Endothelial cell of umbilical vein (primary cell): Measurements from ENCODE around the gene NHP2. TPM values are rescaled to one million over a fixed set of nuclear protein-coding genes. Genes with fewer than 3 reads are reported as not detected.

Source experiments
- BruUV-seq: library from RNA; stranded (reverse); fragments of 400-500 nt; replicated peaks from 2 replicates; lab custom pipeline; 2021; lab: Mats Ljungman, UMichigan
- CTCF ChIA-PET: fragments of 300-600, 350-600 bp; sonication (Branson Sonifier 250); formaldehyde crosslinking; loops from one replicate; lab custom pipeline; 2021; ENCODE audit warnings: antibody characterized with exemption, inconsistent platforms; lab: Charles Lee
- POLR2A ChIA-PET: fragments of 300-600, 350-600 bp; sonication (Branson Sonifier 250); formaldehyde crosslinking; loops from one replicate; lab custom pipeline; 2021; ENCODE audit warnings: antibody characterized with exemption, inconsistent platforms; lab: Charles Lee
- DNase-seq: peaks from one replicate; pipeline ENCODE4 v3.0.0-alpha.2; 2011; ENCODE audit warnings: low read depth, low spot score
- FAIRE-seq: peaks from 2 replicates; lab custom pipeline; 2011; peaks lifted over from hg19 to GRCh38; lab: Jason Lieb, UNC
- H2AFZ ChIP-seq: 2 replicates; pipeline ENCODE4 v1.6.0; 2012; ENCODE audit warnings: low read depth, low read length, control low read depth, inconsistent platforms
- H3K27ac ChIP-seq: 2 replicates; pipeline ENCODE4 v1.5.1; 2011; ENCODE audit warnings: low read depth, mild to moderate bottlenecking, control low read depth, low read length, moderate library complexity; ENCODE audit not compliant: insufficient read depth
- H3K27me3 ChIP-seq, 2 experiments: 2 replicates each; pipeline versions ENCODE4 v1.6.0 to v1.6.1; 2011; ENCODE audit warnings: low read length in 2 of 2, mixed read lengths in 1 of 2; ENCODE audit not compliant: control insufficient read depth in 2 of 2, insufficient read depth in 2 of 2
- H3K36me3 ChIP-seq, 2 experiments: 2 replicates in 1 of 2; 3 replicates in 1 of 2; pipeline ENCODE4 v1.5.1; 2011; ENCODE audit warnings: low read length in 2 of 2, mild to moderate bottlenecking in 1 of 2, moderate library complexity in 1 of 2; ENCODE audit not compliant: control insufficient read depth in 2 of 2, insufficient read depth in 2 of 2; ENCODE audit errors: extremely low read depth in 1 of 2
- H3K4me1 ChIP-seq: 3 replicates; pipeline ENCODE4 v1.5.1; 2011; ENCODE audit warnings: mild to moderate bottlenecking, low read length; ENCODE audit not compliant: control insufficient read depth, insufficient read depth; ENCODE audit errors: extremely low read depth
- H3K4me2 ChIP-seq: 2 replicates; pipeline ENCODE4 v1.6.1; 2011; ENCODE audit warnings: low read length, control low read depth, mixed read lengths; ENCODE audit not compliant: insufficient read depth
- H3K4me3 ChIP-seq, 3 experiments: fragments of 200-600 bp in 1 of 3; sonication (generic), shearing (Covaris generic) in 1 of 3; replicated peaks in 1 of 3; 2 replicates each; pipeline ENCODE4 v1.5.1; 2011 to 2016; ENCODE audit warnings: control low read depth in 3 of 3, low read length in 3 of 3, mild to moderate bottlenecking in 2 of 3, inconsistent platforms in 1 of 3, low read depth in 1 of 3, moderate library complexity in 1 of 3; ENCODE audit not compliant: insufficient read depth in 1 of 3
- H3K79me2 ChIP-seq: 2 replicates; pipeline ENCODE4 v1.6.0; 2012; ENCODE audit warnings: low read length, inconsistent platforms; ENCODE audit not compliant: control insufficient read depth, insufficient read depth
- H3K9ac ChIP-seq: replicated peaks from 2 replicates; pipeline ENCODE3; 2011; ENCODE audit warnings: low read length, control low read depth; ENCODE audit not compliant: insufficient read depth; ENCODE audit errors: extremely low read depth
- H3K9me1 ChIP-seq: replicated peaks from 3 replicates; pipeline ENCODE4 v1.6.0; 2011; ENCODE audit warnings: mild to moderate bottlenecking, low read length; ENCODE audit not compliant: control insufficient read depth, insufficient read depth; ENCODE audit errors: extremely low read depth
- H3K9me3 ChIP-seq: replicated peaks from 2 replicates; pipeline ENCODE4 v1.5.1; 2012; ENCODE audit warnings: low read length, inconsistent platforms; ENCODE audit not compliant: control insufficient read depth, insufficient read depth
- H4K20me1 ChIP-seq: replicated peaks from 2 replicates; pipeline ENCODE3; 2011; ENCODE audit warnings: mild to moderate bottlenecking, low read length; ENCODE audit not compliant: control insufficient read depth, insufficient read depth; ENCODE audit errors: extremely low read depth
- CTCF ChIP-seq, 2 donors: IDR thresholded peaks; 1 replicate in 1 of 2; 2 replicates in 1 of 2; pipeline ENCODE4 v1.5.1; 2011; ENCODE audit warnings: low read length in 2 of 2, mild to moderate bottlenecking in 2 of 2, moderate library complexity in 2 of 2, control low read depth in 1 of 2, inconsistent platforms in 1 of 2, low read depth in 1 of 2; ENCODE audit not compliant: insufficient read depth in 1 of 2; ENCODE audit errors: extremely low read depth in 1 of 2
- EZH2 ChIP-seq: IDR thresholded peaks from 2 replicates; pipeline ENCODE4 v1.6.1; 2012; ENCODE audit warnings: borderline replicate concordance, low read depth, mild to moderate bottlenecking, moderate library complexity, low read length, inconsistent platforms; ENCODE audit not compliant: severe bottlenecking
- FOS ChIP-seq: IDR thresholded peaks from 2 replicates; pipeline ENCODE4 v1.6.1; 2011; ENCODE audit warnings: mild to moderate bottlenecking, low read length, moderate library complexity, borderline replicate concordance; ENCODE audit not compliant: insufficient read depth
- GATA2 ChIP-seq: IDR thresholded peaks from 2 replicates; pipeline ENCODE4 v1.7.0; 2011; ENCODE audit warnings: low read depth, mild to moderate bottlenecking, moderate library complexity, mixed read lengths, low read length; ENCODE audit not compliant: insufficient read length, insufficient read depth
- JUN ChIP-seq: IDR thresholded peaks from 2 replicates; pipeline ENCODE4 v1.6.1; 2011; ENCODE audit warnings: borderline replicate concordance, low read depth; ENCODE audit not compliant: insufficient read length, insufficient read depth
- MAX ChIP-seq: IDR thresholded peaks from 2 replicates; pipeline ENCODE4 v1.6.1; 2011; ENCODE audit not compliant: insufficient read depth, insufficient read length
- MYC ChIP-seq: IDR thresholded peaks from one replicate; pipeline ENCODE4 v1.6.1; 2011; ENCODE audit warnings: mild to moderate bottlenecking, low read depth, low read length
- POLR2A ChIP-seq: IDR thresholded peaks from 2 replicates; pipeline ENCODE4 v1.6.1; 2012; ENCODE audit warnings: low read depth, mild to moderate bottlenecking, control low read depth, low read length
- POLR2AphosphoS5 ChIP-seq: IDR thresholded peaks from 2 replicates; pipeline ENCODE4 v1.6.1; 2012; ENCODE audit warnings: low read depth, mild to moderate bottlenecking, control low read depth, low read length, moderate library complexity; ENCODE audit not compliant: insufficient read depth
- dilution Hi-C: fragments of 300-500 bp; cut with MboI; formaldehyde crosslinking; loops from one replicate; pipeline ENCODE4 v1.15.0; 2019; ENCODE audit warnings: low sequenced_read_pairs; ENCODE audit not compliant: extremely low pct_ligation_motif_present
- intact Hi-C: fragments of 100-400 bp; cut with micrococcal nuclease; formaldehyde crosslinking; loops from one replicate; pipeline ENCODE4 v1.10.0; 2022
- polyA plus RNA-seq, 4 experiments: library from polyadenylated mRNA; depleted of rRNA in 3 of 4; stranded (reverse) in 3 of 4; unstranded in 1 of 4; fragments of >200 nt; gene quantifications; 2 replicates each; pipeline versions ENCODE4 v1.2.1 to v1.2.3, GENCODE V29; 2011 to 2012; ENCODE audit warnings: missing spikeins in 1 of 4
- total RNA-seq: library from RNA; stranded (reverse); gene quantifications from 2 replicates; pipeline ENCODE4 v1.2.3, GENCODE V29; 2021

NHP2 gene
- total and polyA plus RNA-seq, 2 donors (not counting 3 experiments of a cell fraction or from before 2014, with no cell fraction given), result 205 to 220 TPM

- Histone ChIP-seq H3K4me3 (no peak overlapping the region), H3K9ac (peak overlapping the region; percentile 12), H3K9me3 (no peaks in the 10 kb centered on the region), H3K79me2 (peaks cover 9% of the 10 kb centered on the region), H3K4me2 (peak overlapping the region; percentile 30), H3K9me1 (no peaks in the 10 kb centered on the region), H2AFZ (no peak overlapping the region), H3K27ac (peak overlapping the region; percentile 69), H3K36me3 (peaks cover 0 to 21% of the 10 kb centered on the region in 2 experiments), H3K4me1 (peaks cover 47% of the 10 kb centered on the region), H4K20me1 (no peaks in the 10 kb centered on the region), H3K27me3 (no peaks in the 10 kb centered on the region)
- ChIA-PET CTCF (interaction anchor here (0.9 to 1.3 kb wide), 4 partner anchors 11 to 42 kb away, joined by 3 to 4 read pairs (median 4); partner anchors contain the start of gene NHP2), POLR2A (interaction anchor here (0.5 to 1.0 kb wide), 2 partner anchors 25 to 38 kb away, joined by 3 to 7 read pairs; no protein-coding TSS in a partner anchor)
- BruUV-seq, result no TSS peak
- DNase-seq (peak; percentile 71), FAIRE-seq (peak; percentile 83)
- TF ChIP-seq JUN (no peak), FOS (peak; percentile 23), GATA2 (no peak), POLR2AphosphoS5 (peak; percentile 74), CTCF (IDR thresholded peaks at IDR 0.05; ENCODE audit: extremely low read depth in 1 of 2, insufficient read depth in 1 of 2, low read depth in 1 of 2, low read length in 2 of 2) (no peak), MAX (no peak), POLR2A (peak; percentile 25), MYC (no peak), EZH2 (no peak)
- dilution Hi-C loops, result no loop called here
- intact Hi-C loops, result loop anchor here (1.0 to 10.0 kb wide), 3 partner anchors 8 to 623 kb away; partner anchors contain the start of gene PDLIM7
Observed at GRCh38 chr5:178117923-178118701, 35.6 kb downstream of the NHP2 start.
